H1 (cell line): ENCODE results near the gene TRPM6. TPM values are rescaled to one million over a fixed set of nuclear protein-coding genes. Genes with fewer than 3 reads are reported as not detected.

Source experiments
- CTCF ChIA-PET: fragments of 300-600 bp; sonication (Branson Sonifier 250); formaldehyde crosslinking; loops from one replicate; lab custom pipeline; 2021; ENCODE audit not compliant: partially characterized antibody; lab: Charles Lee
- POLR2A ChIA-PET: fragments of 300-600 bp; sonication (Branson Sonifier 250); formaldehyde crosslinking; loops from one replicate; lab custom pipeline; 2021; ENCODE audit warnings: inconsistent platforms; ENCODE audit not compliant: partially characterized antibody; lab: Charles Lee
- DNase-seq, 2 experiments: peaks; one replicate each; pipeline versions ENCODE4 v3.0.0 to v3.0.0-alpha.2; 2010 to 2022; ENCODE audit warnings: low spot score in 2 of 2, low read depth in 1 of 2, mixed read lengths in 1 of 2
- FAIRE-seq: peaks from 2 replicates; lab custom pipeline; 2011; peaks lifted over from hg19 to GRCh38; lab: Jason Lieb, UNC
- H2AFZ ChIP-seq: 2 replicates; pipeline ENCODE4 v1.8.1; 2012; ENCODE audit warnings: low read length, inconsistent platforms
- H2AK5ac ChIP-seq: 2 replicates; pipeline ENCODE4 v1.6.1; 2013; ENCODE audit warnings: low read depth, low read length
- H2BK120ac ChIP-seq: replicated peaks from 2 replicates; pipeline ENCODE3; 2013; ENCODE audit warnings: low read depth, low read length, inconsistent platforms
- H2BK12ac ChIP-seq: 2 replicates; pipeline ENCODE4 v1.6.1; 2013; ENCODE audit warnings: low read depth, low read length
- H2BK15ac ChIP-seq: 2 replicates; pipeline ENCODE4 v1.6.1; 2013; ENCODE audit warnings: low read length
- H2BK20ac ChIP-seq: 2 replicates; pipeline ENCODE4 v1.6.1; 2013; ENCODE audit warnings: low read length
- H2BK5ac ChIP-seq: 2 replicates; pipeline ENCODE4 v1.6.1; 2013; ENCODE audit warnings: low read depth, low read length
- H3K14ac ChIP-seq: 2 replicates; pipeline ENCODE4 v1.6.1; 2013; ENCODE audit warnings: inconsistent platforms; ENCODE audit not compliant: insufficient read length
- H3K18ac ChIP-seq: 2 replicates; pipeline ENCODE4 v1.6.1; 2013; ENCODE audit warnings: low read length; ENCODE audit errors: extremely low read depth
- H3K23ac ChIP-seq: 2 replicates; pipeline ENCODE4 v1.6.1; 2013; ENCODE audit warnings: inconsistent platforms; ENCODE audit not compliant: insufficient read length
- H3K23me2 ChIP-seq: 2 replicates; pipeline ENCODE4 v1.6.1; 2013; ENCODE audit warnings: low read depth, low read length
- H3K27ac ChIP-seq: 2 replicates; pipeline ENCODE4 v1.6.1; 2011; ENCODE audit warnings: low read depth, low read length, inconsistent platforms
- H3K27me3 ChIP-seq, 4 experiments: replicated peaks in 1 of 4; 1 replicate in 1 of 4; 2 replicates in 3 of 4; pipeline versions ENCODE4 v1.6.1 to v1.8.1; 2011 to 2013; ENCODE audit warnings: low read length in 3 of 4, mild to moderate bottlenecking in 3 of 4, inconsistent platforms in 2 of 4, mixed read lengths in 2 of 4, moderate library complexity in 1 of 4; ENCODE audit not compliant: control insufficient read depth in 3 of 4, insufficient read depth in 3 of 4; ENCODE audit errors: extremely low read depth in 1 of 4
- H3K36me3 ChIP-seq, 4 experiments: 2 replicates each; pipeline versions ENCODE4 v1.6.1 to v1.8.1; 2011 to 2013; ENCODE audit warnings: mild to moderate bottlenecking in 4 of 4, low read length in 3 of 4, moderate library complexity in 2 of 4, control low read depth in 1 of 4, inconsistent platforms in 1 of 4; ENCODE audit not compliant: insufficient read depth in 4 of 4, control insufficient read depth in 2 of 4
- H3K4ac ChIP-seq: replicated peaks from 2 replicates; pipeline ENCODE3; 2013; ENCODE audit warnings: low read length, low read depth, mixed read lengths, inconsistent platforms; ENCODE audit not compliant: insufficient read length
- H3K4me1 ChIP-seq, 4 experiments: replicated peaks in 1 of 4; 1 replicate in 1 of 4; 2 replicates in 3 of 4; pipeline versions ENCODE4 v1.6.1 to v1.8.1; 2011 to 2013; ENCODE audit warnings: low read length in 3 of 4, inconsistent platforms in 2 of 4, mixed read lengths in 1 of 4; ENCODE audit not compliant: insufficient read depth in 4 of 4, control insufficient read depth in 3 of 4
- H3K4me2 ChIP-seq, 2 experiments: 2 replicates each; pipeline versions ENCODE4 v1.6.1 to v1.8.1; 2011 to 2013; ENCODE audit warnings: low read depth in 2 of 2, low read length in 2 of 2, control low read depth in 1 of 2, inconsistent platforms in 1 of 2, mild to moderate bottlenecking in 1 of 2; ENCODE audit not compliant: insufficient read depth in 1 of 2
- H3K4me3 ChIP-seq, 4 experiments: fragments of 200-600, 300-600 bp in 1 of 4; sonication (generic), shearing (Covaris generic), sonication (Bioruptor Twin) in 1 of 4; 2 replicates each; pipeline versions ENCODE4 v1.5.1 to v1.8.1; 2011 to 2016; ENCODE audit warnings: low read length in 4 of 4, low read depth in 3 of 4, control low read depth in 2 of 4, inconsistent platforms in 2 of 4, mild to moderate bottlenecking in 2 of 4, mixed read lengths in 1 of 4, moderate library complexity in 1 of 4; ENCODE audit not compliant: insufficient read depth in 2 of 4; ENCODE audit errors: extremely low read depth in 1 of 4
- H3K56ac ChIP-seq: replicated peaks from 2 replicates; pipeline ENCODE3; 2013; ENCODE audit warnings: low read depth, mild to moderate bottlenecking, mixed read lengths, low read length, inconsistent platforms; ENCODE audit not compliant: insufficient read length
- H3K79me1 ChIP-seq: 2 replicates; pipeline ENCODE4 v1.6.1; 2013; ENCODE audit warnings: low read depth, low read length, control low read depth
- H3K79me2 ChIP-seq, 2 experiments: 2 replicates each; pipeline versions ENCODE4 v1.6.1 to v1.8.1; 2012 to 2013; ENCODE audit warnings: low read length in 2 of 2, mild to moderate bottlenecking in 2 of 2, inconsistent platforms in 1 of 2; ENCODE audit not compliant: insufficient read depth in 2 of 2, control insufficient read depth in 1 of 2
- H3K9ac ChIP-seq, 4 experiments: replicated peaks in 1 of 4; 1 replicate in 1 of 4; 2 replicates in 3 of 4; pipeline versions ENCODE4 v1.6.1 to v1.8.1; 2011 to 2013; ENCODE audit warnings: low read depth in 3 of 4, low read length in 3 of 4, control low read depth in 2 of 4, mild to moderate bottlenecking in 2 of 4, moderate library complexity in 2 of 4, inconsistent platforms in 1 of 4; ENCODE audit errors: extremely low read depth in 1 of 4
- H3K9me3 ChIP-seq, 2 experiments: 2 replicates each; pipeline versions ENCODE4 v1.6.1 to v1.8.1; 2012 to 2013; ENCODE audit warnings: mild to moderate bottlenecking in 2 of 2, moderate library complexity in 2 of 2, control low read depth in 1 of 2, inconsistent platforms in 1 of 2, low read depth in 1 of 2, low read length in 1 of 2, mixed read lengths in 1 of 2; ENCODE audit not compliant: insufficient read depth in 2 of 2
- H4K20me1 ChIP-seq, 2 experiments: replicated peaks in 1 of 2; 2 replicates each; pipeline versions ENCODE3 to v1.8.1; 2011 to 2013; ENCODE audit warnings: inconsistent platforms in 2 of 2, low read length in 2 of 2, mild to moderate bottlenecking in 1 of 2; ENCODE audit not compliant: insufficient read depth in 2 of 2, control insufficient read depth in 1 of 2
- H4K5ac ChIP-seq: 2 replicates; pipeline ENCODE4 v1.6.1; 2013; ENCODE audit warnings: low read length, low read depth, mixed read lengths, inconsistent platforms; ENCODE audit not compliant: insufficient read length
- H4K8ac ChIP-seq: 2 replicates; pipeline ENCODE4 v1.8.0; 2013; ENCODE audit warnings: mild to moderate bottlenecking, moderate library complexity, low read length, inconsistent platforms; ENCODE audit not compliant: insufficient read depth; ENCODE audit errors: extremely low read depth
- H4K91ac ChIP-seq: replicated peaks from 2 replicates; pipeline ENCODE3; 2013; ENCODE audit warnings: low read length, mixed read lengths, inconsistent platforms; ENCODE audit not compliant: insufficient read length
- EGR1 ChIP-seq: IDR thresholded peaks from 2 replicates; pipeline ENCODE4 v1.6.1; 2011; ENCODE audit warnings: low read depth, low read length, borderline replicate concordance
- EP300 ChIP-seq, 2 experiments: IDR thresholded peaks; 1 replicate in 1 of 2; 2 replicates in 1 of 2; pipeline ENCODE4 v1.6.1; 2011 to 2012; ENCODE audit warnings: low read depth in 2 of 2, low read length in 2 of 2, mild to moderate bottlenecking in 2 of 2, borderline replicate concordance in 1 of 2, inconsistent platforms in 1 of 2, moderate library complexity in 1 of 2
- GTF2F1 ChIP-seq: IDR thresholded peaks from 2 replicates; pipeline ENCODE4 v1.6.1; 2012; ENCODE audit warnings: low read depth, low read length, improper control_type of control experiment, borderline replicate concordance
- HDAC2 ChIP-seq, 2 experiments: fragments of 300-600 bp in 1 of 2; sonication (generic) in 1 of 2; IDR thresholded peaks; 2 replicates each; pipeline ENCODE4 v1.6.1; 2011 to 2012; ENCODE audit warnings: low read depth in 2 of 2, low read length in 2 of 2, mild to moderate bottlenecking in 2 of 2, moderate library complexity in 2 of 2, borderline replicate concordance in 1 of 2, inconsistent platforms in 1 of 2
- SUZ12 ChIP-seq: fragments of 200-600 bp; sonication (generic); IDR thresholded peaks from 2 replicates; pipeline ENCODE4 v1.6.1; 2012; ENCODE audit warnings: mild to moderate bottlenecking, inconsistent platforms, low read length, moderate library complexity, mixed read lengths
- TAF1 ChIP-seq: IDR thresholded peaks from 2 replicates; pipeline ENCODE4 v1.6.1; 2011; ENCODE audit warnings: mild to moderate bottlenecking, low read depth, low read length
- ZNF274 ChIP-seq: IDR thresholded peaks from 2 replicates; pipeline ENCODE4 v1.7.0; 2012; ENCODE audit warnings: low read length, borderline replicate concordance; ENCODE audit errors: extremely low read depth
- WGBS, 2 experiments: shearing (Covaris generic) in 1 of 2; methylation state at CpG; one replicate each; pipeline versions ENCODE4 v1.1.6 to v1.1.7; 2013 to 2015; ENCODE audit warnings: low lambda C conversion rate in 2 of 2, mixed read lengths in 2 of 2, inconsistent platforms in 1 of 2, low coverage in 1 of 2, missing lambda C conversion rate in 1 of 2; ENCODE audit not compliant: insufficient replicate concordance in 2 of 2, insufficient coverage in 1 of 2, insufficient read length in 1 of 2; ENCODE audit errors: extremely low coverage in 1 of 2, missing lambda C conversion rate in 1 of 2; 5-methylcytosine and 5-hydroxymethylcytosine counted together
- polyA plus RNA-seq, 7 experiments: library from polyadenylated mRNA; depleted of rRNA in 3 of 7; stranded (reverse) in 5 of 7; unstranded in 2 of 7; fragments of >200 nt in 5 of 7; fragments of 200-250 nt in 2 of 7; gene quantifications; 1 replicate in 5 of 7; 2 replicates in 1 of 7; 4 replicates in 1 of 7; pipeline versions ENCODE4 v1.2.1 to v1.2.3, GENCODE V29; 2011 to 2013; ENCODE audit warnings: missing spikeins in 2 of 7, mixed read lengths in 2 of 7
- total RNA-seq: library from RNA; stranded (reverse); fragmentation: NEBNext Ultra II Directional; extraction: Animal tissue kit (Norgen Biotek cat#: 25700); gene quantifications from 2 replicates; pipeline ENCODE4 v1.2.1, GENCODE V29; 2021

TRPM6 gene
- total and polyA plus RNA-seq, 2 of the 8 experiments (the other 6 are each of a cell fraction or from before 2014, with no cell fraction given), result 0.45 to 1.5 TPM

GRCh38 chr9:74817281-74817810 is 70.4 kb downstream of the TRPM6 start:
- Histone ChIP-seq H2BK15ac (no peak overlapping the region), H3K4me2 (no peak overlapping the region), H4K5ac (no peak overlapping the region), H3K4me3 (no peak overlapping the region), H3K9ac (no peak overlapping the region), H3K14ac (no peak overlapping the region), H3K27ac (no peak overlapping the region), H2BK5ac (no peak overlapping the region), H2AFZ (no peak overlapping the region), H3K23me2 (no peaks in the 10 kb centered on the region), H2BK120ac (no peak overlapping the region), H3K79me2 (no peaks in the 10 kb centered on the region), H3K56ac (no peak overlapping the region), H2AK5ac (no peak overlapping the region), H2BK20ac (no peak overlapping the region), H3K4me1 (no peaks in the 10 kb centered on the region), H4K8ac (no peak overlapping the region), H3K18ac (no peak overlapping the region), H3K27me3 (no peaks in the 10 kb centered on the region), H3K23ac (no peak overlapping the region), H4K91ac (no peak overlapping the region), H3K79me1 (no peaks in the 10 kb centered on the region), H4K20me1 (no peaks in the 10 kb centered on the region), H3K4ac (no peak overlapping the region), H2BK12ac (no peak overlapping the region), H3K36me3 (no peaks in the 10 kb centered on the region), H3K9me3 (no peaks in the 10 kb centered on the region)
- DNase-seq (no peak), FAIRE-seq (no peak)
- TF ChIP-seq HDAC2 (IDR thresholded peaks at IDR 0.05; ENCODE audit: borderline replicate concordance in 1 of 2, low read depth in 2 of 2, low read length in 2 of 2), result no peak
- no peak for TF ChIP-seq EGR1
- TF ChIP-seq ZNF274, result no peak
- no peak for TF ChIP-seq GTF2F1
- no peak for TF ChIP-seq TAF1
- TF ChIP-seq SUZ12, result no peak
- no peak for TF ChIP-seq EP300 (IDR thresholded peaks at IDR 0.05; ENCODE audit: borderline replicate concordance in 1 of 2, low read depth in 2 of 2, low read length in 2 of 2)
- 94% methylated on average over 9 of the region's 9 CpGs; no CpG with 5 or more reads in 1 of the 2 experiments for WGBS, 2 experiments
- ChIA-PET CTCF (interaction anchor here (0.6 kb wide), 1 partner anchor 1174 kb away, joined by 3 read pairs; no protein-coding TSS in a partner anchor), POLR2A (no interaction called here)
